GM12878 (cell line): ENCODE results near the gene ESCO1. TPM values are rescaled to one million over a fixed set of nuclear protein-coding genes. Genes with fewer than 3 reads are reported as not detected.

ENCODE experiments used
- BHLHE40 ChIP-seq, 2 experiments: fragments of 450-650 bp in 1 of 2; IDR thresholded peaks; 2 replicates each; pipeline ENCODE4 v1.6.1; 2011 to 2017; ENCODE audit warnings: low read depth in 2 of 2, borderline replicate concordance in 1 of 2, improper control_type of control experiment in 1 of 2, low read length in 1 of 2, mild to moderate bottlenecking in 1 of 2
- E4F1 ChIP-seq: fragments of 450-650 bp; IDR thresholded peaks from 2 replicates; pipeline ENCODE4 v1.6.1; 2018; ENCODE audit warnings: borderline replicate concordance, mild to moderate bottlenecking; ENCODE audit not compliant: partially characterized antibody
- MEF2B ChIP-seq: fragments of 450-650 bp; IDR thresholded peaks from 2 replicates; pipeline ENCODE4 v1.6.1; 2018; ENCODE audit warnings: mild to moderate bottlenecking, moderate library complexity; ENCODE audit not compliant: partially characterized antibody, poor library complexity, severe bottlenecking
- RB1 ChIP-seq: fragments of 450-650 bp; formaldehyde crosslinking; IDR thresholded peaks from 2 replicates; pipeline ENCODE4 v1.6.1; 2017; ENCODE audit warnings: mild to moderate bottlenecking, borderline replicate concordance
- USF2 ChIP-seq: IDR thresholded peaks from 2 replicates; pipeline ENCODE4 v1.6.1; 2011; ENCODE audit warnings: low read depth, low read length, improper control_type of control experiment, borderline replicate concordance
- polyA plus RNA-seq, 11 experiments: library from polyadenylated mRNA; depleted of rRNA in 4 of 11; unstranded in 6 of 11; stranded (reverse) in 5 of 11; fragments of >200 nt; fragmentation: Nextera tagmentation in 4 of 11; fragmentation: Illumina TruSeq in 1 of 11; extraction: Ambion mirVana in 4 of 11; extraction: Trizol in 1 of 11; gene quantifications; 1 replicate in 1 of 11; 2 replicates in 10 of 11; pipeline versions ENCODE4 v1.2.1 to v1.2.3, GENCODE V29; 2011 to 2016; ENCODE audit warnings: inconsistent platforms in 2 of 11, missing spikeins in 2 of 11, low read depth in 1 of 11
- total RNA-seq, 4 experiments: library from RNA; depleted of rRNA in 3 of 4; stranded (reverse); fragments of >200 nt in 3 of 4; fragmentation: Illumina TruSeq in 1 of 4; extraction: Trizol in 1 of 4; gene quantifications; 2 replicates each; pipeline versions ENCODE4 v1.2.1 to v1.2.3, GENCODE V29; 2013 to 2021

ESCO1 gene
- total and polyA plus RNA-seq, 10 of the 15 experiments (the other 5 are each of a cell fraction or from before 2014, with no cell fraction given), result 8.6 to 22.4 (median 12.4) TPM

DNA sequence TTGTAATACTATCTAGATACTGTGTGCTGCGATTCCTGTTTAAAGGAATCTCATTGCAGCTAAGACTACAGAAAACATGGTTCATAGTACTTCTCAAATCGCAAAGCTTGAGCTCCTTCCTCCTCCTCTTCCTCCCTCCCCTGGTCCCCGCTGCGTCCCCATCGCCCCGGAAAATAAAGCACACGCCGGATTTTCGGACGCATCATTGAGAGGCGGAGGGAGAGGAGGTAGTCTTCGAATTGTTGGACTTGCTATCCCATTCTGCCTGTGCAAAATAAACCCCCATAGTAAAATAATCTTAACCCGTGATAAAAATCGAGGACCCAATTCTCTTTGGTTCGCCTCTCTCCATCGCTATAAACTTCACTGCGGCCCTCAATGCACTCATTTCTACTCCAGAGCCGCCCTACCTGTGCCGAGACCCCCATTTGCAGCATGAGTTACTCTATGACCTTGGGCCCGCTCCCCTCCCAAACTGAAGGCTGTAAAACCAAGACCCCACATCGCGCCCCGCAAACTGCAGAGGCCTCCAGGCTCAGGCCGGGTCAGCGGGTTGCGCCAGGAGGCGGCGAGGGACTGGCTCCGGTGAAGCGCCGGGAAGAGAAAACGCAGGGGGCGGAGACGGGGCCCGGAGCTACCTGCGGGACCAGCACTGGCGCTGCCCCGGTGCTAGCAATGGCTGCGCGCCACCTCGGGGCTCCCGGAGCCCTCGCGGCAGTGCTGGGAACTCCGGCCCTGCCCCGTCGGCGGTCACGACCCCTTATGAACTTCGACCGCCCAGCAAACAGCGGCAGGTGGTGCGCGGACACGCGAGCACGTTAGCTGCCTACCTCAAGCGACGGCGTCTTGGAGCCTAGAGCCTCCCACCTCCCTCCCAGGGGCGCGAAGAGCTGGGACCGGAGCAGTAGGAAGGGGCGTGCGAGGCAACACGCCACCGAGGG is 649 bp downstream of the ESCO1 start (continued):
- TF ChIP-seq E4F1 (peak; percentile 41), MEF2B (no peak), RB1 (peak; percentile 68; the same call in 1 of the 2 replicates), USF2 (no peak), BHLHE40 (IDR thresholded peaks at IDR 0.05; ENCODE audit: borderline replicate concordance in 1 of 2, low read depth in 2 of 2, low read length in 1 of 2) (peak in 1 of 2 experiments; percentile 41; a peak in 2 of 4 replicates)
